ENCODE data around the gene LSM6.
A peak's percentile ranks its signal among the peaks of the same experiment; 100 is the strongest.

The LSM6 gene

GRCh38 chr4:146175541-146176453 is at the start of gene LSM6:
Gene LSM6, plus strand, starts transcription at chr4:146175718. Its CDS starts 7,204 bp downstream, at chr4:146182922.
- peak; percentile 68 for DNase-seq (ENCODE audit: low read depth)

GRCh38 chr4:146132445-146132844 is 43.1 kb upstream of the LSM6 start:
- no peak for DNase-seq (ENCODE audit: low read depth)

- no peak for DNase-seq (ENCODE audit: low read depth)
Observed at GRCh38 chr4:146134761-146135445, 40.6 kb upstream of the LSM6 start.

GRCh38 chr4:146135941-146136340 is 39.6 kb upstream of the LSM6 start:
- no peak for DNase-seq (ENCODE audit: low read depth)

DNA sequence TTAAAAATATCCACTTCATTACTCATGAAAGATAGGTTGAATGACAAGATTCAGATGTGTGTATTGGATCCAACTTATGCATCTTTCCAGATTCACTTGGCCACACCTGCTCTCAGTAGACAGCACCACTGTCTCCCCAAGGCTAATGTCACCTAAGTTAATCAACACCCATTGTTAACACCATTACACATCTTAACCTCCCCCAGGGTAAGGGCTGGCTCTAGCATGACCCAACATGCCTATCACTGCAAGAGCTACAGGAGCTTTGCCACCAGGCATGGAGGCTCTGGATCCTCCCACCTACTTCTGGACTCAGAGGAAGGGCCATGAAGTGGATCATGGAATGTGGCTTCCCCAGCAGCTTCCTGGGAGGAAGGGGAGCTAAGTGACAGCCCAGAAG is 32.8 kb upstream of the LSM6 start:
- DNase-seq (ENCODE audit: low read depth), result no peak

DNA sequence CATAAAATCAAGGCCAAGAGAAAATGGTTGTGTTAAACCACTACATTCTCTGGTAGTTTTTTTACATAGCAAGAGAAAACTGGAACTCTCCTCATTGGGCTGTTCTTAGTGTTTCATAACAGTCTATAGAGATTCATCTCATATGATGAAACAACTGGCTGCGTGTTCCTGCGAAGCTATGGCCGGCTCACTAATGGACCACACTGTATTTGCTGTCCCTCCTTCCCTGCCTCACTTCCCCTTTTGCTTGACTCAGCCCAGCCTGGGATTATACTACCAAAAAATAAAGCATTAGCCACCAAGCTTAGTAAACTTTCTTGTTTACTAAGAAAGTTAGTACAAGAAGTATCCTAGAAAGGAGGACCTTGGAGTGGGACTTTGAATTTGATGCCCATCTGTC is 31.6 kb upstream of the LSM6 start:
- no peak for DNase-seq (ENCODE audit: low read depth)

- no peak for DNase-seq (ENCODE audit: low read depth)
Observed at GRCh38 chr4:146146918-146147317, 28.6 kb upstream of the LSM6 start.

GRCh38 chr4:146148021-146148420 is 27.5 kb upstream of the LSM6 start:
- no peak for DNase-seq (ENCODE audit: low read depth)

GRCh38 chr4:146154057-146154456 is 21.5 kb upstream of the LSM6 start:
- DNase-seq (ENCODE audit: low read depth), result no peak

DNA sequence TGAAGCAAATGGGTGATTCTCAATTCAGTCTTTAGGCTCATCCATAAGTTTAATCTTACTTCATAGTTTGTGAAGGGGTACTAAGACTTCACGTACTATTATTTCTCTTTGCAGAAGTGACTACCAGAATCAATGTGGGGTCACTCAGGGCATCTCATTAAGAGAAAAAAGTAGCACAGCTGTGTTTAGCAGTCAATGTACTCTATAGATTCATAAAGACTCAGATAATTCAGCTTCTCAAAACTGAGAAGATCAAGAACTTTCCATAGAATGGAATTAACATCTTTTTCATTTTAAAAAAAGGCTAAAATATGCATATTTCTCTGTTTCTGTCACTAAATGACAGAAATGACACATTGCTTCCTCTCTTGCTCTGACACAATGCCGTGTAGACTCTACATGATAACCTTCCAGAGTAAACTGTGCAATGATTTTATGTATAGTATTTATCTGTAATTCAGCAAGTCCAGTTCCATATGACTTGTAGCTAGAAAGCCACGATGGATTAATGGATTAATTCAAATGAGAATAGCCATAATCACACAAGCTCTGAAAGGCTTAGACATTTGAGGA is 20.3 kb upstream of the LSM6 start:
- DNase-seq (ENCODE audit: low read depth), result no peak

DNA sequence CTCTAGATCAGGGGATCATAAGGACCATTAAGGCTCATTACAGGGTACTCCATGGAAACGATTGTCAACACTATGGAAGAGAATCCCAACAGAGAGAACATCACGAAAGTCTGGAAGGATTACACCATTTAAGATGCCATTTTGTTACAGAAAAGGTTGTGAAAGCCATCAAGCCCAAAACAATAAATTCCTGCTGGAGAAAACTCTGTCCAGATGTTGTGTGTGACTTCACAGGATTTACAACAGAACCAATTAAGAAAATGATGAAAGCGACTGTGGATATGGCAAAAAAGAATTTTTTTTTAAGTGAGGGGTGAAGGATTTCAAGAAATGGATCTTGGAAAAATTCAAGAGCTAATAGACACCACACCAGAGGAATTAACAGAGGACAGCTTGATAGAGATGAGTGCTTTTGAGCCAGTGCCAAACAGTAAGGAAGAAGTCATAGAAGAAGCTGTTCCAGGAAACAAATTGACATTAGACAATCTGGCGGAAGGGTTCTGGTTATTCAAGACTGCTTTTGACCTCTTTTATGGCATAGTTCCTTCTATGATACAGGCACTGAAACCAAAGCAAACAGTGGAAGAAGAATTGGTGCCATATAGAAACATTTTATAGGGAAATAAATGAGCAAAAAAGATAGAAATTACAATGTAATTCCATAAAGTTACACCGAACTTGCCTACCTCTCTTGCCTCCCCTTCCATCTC is 17.3 kb upstream of the LSM6 start:
- no peak for DNase-seq (ENCODE audit: low read depth)

- DNase-seq (ENCODE audit: low read depth), result no peak
Observed at GRCh38 chr4:146159384-146160058, 16.0 kb upstream of the LSM6 start.

DNA sequence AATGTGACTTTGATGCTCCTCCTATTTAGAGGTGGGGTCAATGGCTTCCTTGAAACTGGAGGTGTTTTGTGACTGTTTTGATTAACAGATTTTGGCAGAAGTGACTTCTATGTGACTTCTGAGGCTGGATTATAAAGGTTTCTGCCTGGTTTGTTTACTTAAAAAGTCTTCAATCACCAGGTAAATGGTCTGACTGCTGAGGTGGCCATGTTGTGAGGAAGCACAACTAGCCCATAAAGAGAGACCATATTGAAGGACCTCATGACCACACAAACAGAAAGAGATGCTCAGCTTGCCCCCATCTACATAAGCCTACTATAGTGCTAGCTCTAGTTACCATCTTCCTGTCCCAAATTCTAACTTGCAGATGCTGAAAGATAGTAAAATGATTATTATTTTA is 14.3 kb upstream of the LSM6 start:
- no peak for DNase-seq (ENCODE audit: low read depth)

GRCh38 chr4:146165221-146165620 is 10.3 kb upstream of the LSM6 start:
- no peak for DNase-seq (ENCODE audit: low read depth)

DNA sequence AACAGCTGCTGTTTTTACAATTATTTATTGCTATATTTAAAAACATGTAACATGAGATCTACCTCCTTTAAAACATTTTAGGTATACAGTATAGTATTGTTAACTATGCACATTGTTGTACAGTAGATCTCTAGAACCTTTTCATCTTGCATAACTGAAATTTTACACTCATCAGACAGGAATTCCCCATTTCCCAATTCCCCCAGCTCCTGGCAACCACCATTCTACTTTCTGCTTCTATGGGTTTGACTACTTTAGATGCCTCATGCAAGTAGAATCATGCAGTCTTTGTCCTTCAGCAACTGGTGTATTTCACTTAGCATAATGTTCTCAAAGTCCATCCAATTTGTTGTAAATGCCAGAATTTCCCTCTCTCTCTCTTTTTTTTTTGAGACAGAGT is 9.7 kb upstream of the LSM6 start:
- no peak for DNase-seq (ENCODE audit: low read depth)

DNA sequence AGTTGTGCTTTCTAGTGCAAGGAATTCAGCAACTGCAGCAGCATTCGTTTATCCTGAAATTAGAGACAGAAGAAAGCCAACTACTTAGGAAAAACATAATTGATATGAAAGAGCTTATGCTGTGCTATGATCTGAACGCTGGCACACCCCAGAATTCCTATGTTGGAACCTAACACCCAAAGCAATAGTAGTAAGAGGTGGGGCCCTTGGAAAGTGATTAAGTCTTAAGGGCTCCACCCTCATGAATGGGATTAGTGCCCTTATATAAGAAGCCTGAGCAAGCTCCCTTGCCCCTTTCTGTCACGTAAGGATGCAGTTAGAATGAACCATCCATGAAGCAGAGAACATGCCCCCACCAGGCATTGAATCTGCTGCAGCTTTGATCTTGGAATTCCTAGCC is 5.4 kb upstream of the LSM6 start:
- DNase-seq (ENCODE audit: low read depth), result no peak

DNA sequence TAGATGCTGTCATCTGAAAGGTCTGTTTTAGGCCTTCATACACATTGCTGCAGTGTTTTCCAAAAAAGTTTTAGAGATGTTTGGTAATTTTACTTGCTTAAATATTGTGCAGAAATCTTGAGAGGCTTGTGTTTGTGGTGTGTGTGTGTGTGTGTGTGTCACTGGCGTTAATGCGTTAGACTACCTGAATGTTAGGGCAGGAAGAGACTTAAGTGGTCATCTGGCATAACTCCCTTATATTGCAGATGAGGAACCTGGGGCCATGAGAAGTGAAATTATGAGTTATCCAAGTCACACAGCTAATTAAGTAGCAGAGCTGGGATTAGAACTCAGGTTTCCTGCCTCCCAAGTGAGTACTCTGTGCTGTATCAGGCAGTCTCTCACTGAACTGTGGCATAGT is 1.4 kb downstream of the LSM6 start:
- DNase-seq (ENCODE audit: low read depth), result no peak

DNA sequence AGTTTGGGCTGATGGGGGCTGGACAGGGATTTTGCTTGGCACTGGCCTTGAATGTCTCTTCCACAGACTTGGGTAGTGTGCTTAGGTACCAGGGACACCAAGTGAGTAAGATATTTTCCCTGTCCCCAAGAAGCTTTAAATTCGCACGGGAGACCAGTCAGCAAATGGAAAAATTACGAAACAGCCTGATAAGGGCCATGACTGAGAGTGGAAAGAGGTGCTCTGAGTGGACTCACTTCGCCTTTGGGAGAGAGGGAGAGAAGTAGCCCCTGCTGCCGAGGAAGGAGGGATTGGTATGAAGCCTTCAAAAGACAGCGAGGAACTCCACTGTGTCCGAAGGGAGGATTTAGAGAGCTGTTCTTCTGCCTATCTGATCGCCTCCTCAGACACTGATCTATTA is 2.6 kb downstream of the LSM6 start:
- DNase-seq (ENCODE audit: low read depth), result no peak

GRCh38 chr4:146179784-146180370 is 4.4 kb downstream of the LSM6 start:
- no peak for DNase-seq (ENCODE audit: low read depth)

GRCh38 chr4:146182443-146182842 is 6.9 kb downstream of the LSM6 start:
- no peak for DNase-seq (ENCODE audit: low read depth)

DNA sequence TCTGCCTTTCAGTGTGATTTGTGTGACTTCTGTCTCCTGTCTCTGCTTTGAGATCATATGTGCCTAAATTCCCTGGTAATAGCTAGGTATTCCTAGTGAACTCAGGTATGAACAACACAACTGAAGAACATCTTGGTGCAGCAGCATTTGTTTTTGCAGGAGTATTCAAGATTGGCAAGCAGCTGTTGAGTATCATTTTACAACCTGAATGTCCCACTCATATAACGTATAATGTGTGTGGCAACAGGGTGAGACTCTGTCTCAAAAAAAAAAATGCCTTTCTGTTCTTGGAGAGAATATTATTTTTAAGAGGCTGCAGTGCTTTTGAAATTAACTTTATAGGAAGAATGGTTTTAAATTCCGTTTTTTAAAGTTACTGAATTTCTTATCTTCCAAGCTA is 7.7 kb downstream of the LSM6 start:
- DNase-seq (ENCODE audit: low read depth), result no peak

GRCh38 chr4:146186041-146186440 is 10.5 kb downstream of the LSM6 start:
- no peak for DNase-seq (ENCODE audit: low read depth)
